MCF 10A (cell line): ENCODE data around the gene CALD1. TPM values are rescaled to one million over a fixed set of nuclear protein-coding genes. Genes with fewer than 3 reads are reported as not detected.

Source experiments
- BruUV-seq: library from RNA; stranded (reverse); fragments of 400-500 nt; replicated peaks from 2 replicates; lab custom pipeline; 2021; lab: Mats Ljungman, UMichigan
- CTCF ChIA-PET: fragments of 300-600 bp; sonication (Branson Sonifier 250); formaldehyde crosslinking; extraction: SDS; loops from one replicate; lab custom pipeline; 2021; ENCODE audit warnings: antibody characterized with exemption, inconsistent platforms; lab: Yijun Ruan, JAX
- POLR2A ChIA-PET: fragments of 300-600, 350-650 bp; sonication (Branson Sonifier 250); formaldehyde crosslinking; extraction: SDS; loops from one replicate; lab custom pipeline; 2020; ENCODE audit warnings: antibody characterized with exemption, inconsistent platforms; lab: Yijun Ruan, JAX
- DNase-seq: peaks from one replicate; pipeline ENCODE4 v3.0.0-alpha.2; 2018; ENCODE audit not compliant: unreplicated experiment
- H3K27ac Mint-ChIP-seq: one replicate; pipeline ENCODE4 v1.8.0; 2022; ENCODE audit warnings: mild to moderate bottlenecking, low read depth, mixed read lengths; ENCODE audit not compliant: unreplicated experiment
- H3K27me3 Mint-ChIP-seq: one replicate; pipeline ENCODE4 v1.8.0; 2022; ENCODE audit warnings: mixed read lengths; ENCODE audit not compliant: insufficient read depth, unreplicated experiment
- H3K36me3 Mint-ChIP-seq: one replicate; pipeline ENCODE4 v1.8.0; 2022; ENCODE audit warnings: mild to moderate bottlenecking, moderate library complexity, mixed read lengths; ENCODE audit not compliant: insufficient read depth, unreplicated experiment
- H3K4me1 Mint-ChIP-seq: one replicate; pipeline ENCODE4 v1.8.0; 2022; ENCODE audit warnings: mixed read lengths; ENCODE audit not compliant: insufficient read depth, unreplicated experiment
- H3K4me3 Mint-ChIP-seq: one replicate; pipeline ENCODE4 v1.8.0; 2022; ENCODE audit warnings: mild to moderate bottlenecking, moderate library complexity, mixed read lengths; ENCODE audit not compliant: unreplicated experiment
- H3K9me3 Mint-ChIP-seq: one replicate; pipeline ENCODE4 v1.8.0; 2022; ENCODE audit warnings: mixed read lengths; ENCODE audit not compliant: unreplicated experiment
- intact Hi-C: fragments of 100-400 bp; cut with micrococcal nuclease; formaldehyde crosslinking; loops from 2 replicates; pipeline ENCODE4 v1.14.1; 2022
- total RNA-seq: library from RNA; stranded (reverse); gene quantifications from 2 replicates; pipeline ENCODE4 v1.2.3, GENCODE V29; 2022
- TF ChIP-seq, protein P1 (sequence below): fragments of 200-600 bp; IDR thresholded peaks from one replicate; pipeline ENCODE4 v1.8.0; 2022; ENCODE audit warnings: antibody characterized with exemption, mild to moderate bottlenecking; ENCODE audit not compliant: unreplicated experiment

CALD1 gene
- total RNA-seq, 1 experiment from 2014 or later, result 183 TPM

DNA sequence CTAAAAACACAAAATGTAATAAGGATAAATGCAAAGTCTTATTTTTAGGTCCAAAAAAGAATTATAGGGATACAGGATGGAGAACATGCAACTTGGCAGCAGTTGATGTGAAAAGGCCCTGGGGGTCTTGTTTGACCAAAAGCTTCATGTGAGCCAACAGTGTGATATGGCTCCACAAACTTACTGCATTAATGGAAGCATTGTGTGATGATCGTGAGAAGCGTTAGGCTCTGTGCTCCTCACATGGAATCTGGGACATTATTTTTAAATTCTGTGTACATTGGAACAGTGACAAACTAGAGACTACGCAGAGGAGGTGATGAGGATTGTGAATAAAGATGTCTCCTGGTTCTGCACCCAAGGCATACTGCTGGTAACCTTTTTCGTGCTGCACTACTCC is 39.1 kb upstream of the CALD1 start:
- ChIA-PET POLR2A (no interaction called here), CTCF (interaction anchor here (1.0 to 1.1 kb wide), 2 partner anchors 9 to 16 kb away, joined by 6 read pairs; no protein-coding TSS in a partner anchor)
- TF ChIP-seq, protein P1, sequence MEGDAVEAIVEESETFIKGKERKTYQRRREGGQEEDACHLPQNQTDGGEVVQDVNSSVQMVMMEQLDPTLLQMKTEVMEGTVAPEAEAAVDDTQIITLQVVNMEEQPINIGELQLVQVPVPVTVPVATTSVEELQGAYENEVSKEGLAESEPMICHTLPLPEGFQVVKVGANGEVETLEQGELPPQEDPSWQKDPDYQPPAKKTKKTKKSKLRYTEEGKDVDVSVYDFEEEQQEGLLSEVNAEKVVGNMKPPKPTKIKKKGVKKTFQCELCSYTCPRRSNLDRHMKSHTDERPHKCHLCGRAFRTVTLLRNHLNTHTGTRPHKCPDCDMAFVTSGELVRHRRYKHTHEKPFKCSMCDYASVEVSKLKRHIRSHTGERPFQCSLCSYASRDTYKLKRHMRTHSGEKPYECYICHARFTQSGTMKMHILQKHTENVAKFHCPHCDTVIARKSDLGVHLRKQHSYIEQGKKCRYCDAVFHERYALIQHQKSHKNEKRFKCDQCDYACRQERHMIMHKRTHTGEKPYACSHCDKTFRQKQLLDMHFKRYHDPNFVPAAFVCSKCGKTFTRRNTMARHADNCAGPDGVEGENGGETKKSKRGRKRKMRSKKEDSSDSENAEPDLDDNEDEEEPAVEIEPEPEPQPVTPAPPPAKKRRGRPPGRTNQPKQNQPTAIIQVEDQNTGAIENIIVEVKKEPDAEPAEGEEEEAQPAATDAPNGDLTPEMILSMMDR, result no peak
- Mint-ChIP-seq H3K27me3 (no peaks in the 10 kb centered on the region), H3K9me3 (no peaks in the 10 kb centered on the region), H3K36me3 (no peaks in the 10 kb centered on the region), H3K27ac (no peak overlapping the region), H3K4me3 (no peak overlapping the region), H3K4me1 (peaks cover 18% of the 10 kb centered on the region)
- intact Hi-C loops, result no loop called here
- DNase-seq, result no peak
- BruUV-seq, result no TSS peak

DNA sequence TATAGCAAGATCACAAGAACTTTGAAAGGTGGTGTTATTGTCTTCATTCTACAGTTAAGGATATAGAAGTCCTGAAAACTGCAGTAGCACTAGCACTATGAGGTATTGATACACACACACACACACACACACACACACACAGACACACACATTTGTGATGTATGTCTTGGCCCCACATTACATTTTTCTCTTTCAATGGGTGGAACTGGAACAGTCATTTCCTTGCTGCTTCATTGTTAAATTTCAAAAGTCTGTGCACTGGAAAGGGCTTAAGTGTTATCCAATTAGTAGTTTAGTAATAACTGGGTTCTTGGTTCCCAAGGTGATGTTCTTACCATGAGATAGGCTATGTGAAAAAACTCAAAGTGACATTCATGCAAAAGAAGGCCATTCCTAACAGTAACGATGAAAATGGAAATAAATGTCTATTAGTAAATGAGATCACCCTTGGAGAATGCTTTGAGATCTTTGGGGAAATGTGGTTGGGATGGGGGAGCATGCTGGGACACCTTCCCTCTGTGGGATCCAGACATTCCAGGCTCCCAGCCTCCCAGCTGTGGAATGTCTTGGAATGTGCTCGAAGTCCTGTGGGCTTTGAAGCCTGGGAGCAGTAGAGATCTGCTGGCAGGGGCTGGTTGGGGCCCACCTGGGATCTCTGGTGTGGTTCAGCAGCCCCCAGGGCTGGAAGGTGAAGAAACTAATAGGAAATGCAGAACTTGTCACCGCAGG is 37.4 kb upstream of the CALD1 start:
- Mint-ChIP-seq H3K4me3 (no peak overlapping the region), H3K27ac (no peak overlapping the region)

DNA sequence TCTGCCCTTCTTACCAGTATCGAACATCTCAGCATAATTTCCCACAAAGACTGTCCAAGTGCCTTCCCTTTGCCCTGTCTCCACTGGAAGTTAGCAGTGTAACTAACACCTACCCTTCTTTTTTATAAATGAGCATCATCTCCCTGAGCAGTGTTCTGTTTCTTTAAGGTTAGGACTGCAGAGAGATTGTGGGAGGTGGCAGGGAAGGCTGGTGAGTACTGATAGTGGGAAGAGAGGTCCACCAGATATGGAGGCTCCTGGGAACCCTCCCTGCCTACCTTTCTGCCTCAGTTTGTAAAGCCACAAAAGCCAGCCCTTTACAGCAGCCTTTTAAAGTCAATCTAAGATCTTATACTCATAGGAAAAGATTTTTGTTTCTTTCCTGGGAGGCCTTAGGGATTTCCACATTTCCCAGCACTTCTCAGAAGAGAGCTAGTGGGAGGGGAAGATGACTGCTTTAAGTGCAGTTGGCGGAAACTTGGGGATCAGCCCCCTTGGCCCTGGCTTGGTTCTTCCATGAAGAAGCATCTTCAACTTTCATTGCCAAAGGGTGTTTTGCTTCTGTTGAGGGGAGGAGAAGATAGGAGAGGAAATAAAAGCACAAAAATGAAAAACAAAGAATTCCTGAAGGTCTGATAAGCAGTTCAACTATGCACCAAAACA is 36.6 kb upstream of the CALD1 start:
- CTCF ChIA-PET, result interaction anchor here (0.7 to 1.5 kb wide), 2 partner anchors 17 to 52 kb away, joined by 3 to 6 read pairs; no protein-coding TSS in a partner anchor
- H3K27me3 Mint-ChIP-seq, result no peaks in the 10 kb centered on the region
- peaks cover 18% of the 10 kb centered on the region for H3K4me1 Mint-ChIP-seq
- DNase-seq, result no peak
- BruUV-seq, result no TSS peak
- no peaks in the 10 kb centered on the region for H3K36me3 Mint-ChIP-seq
- TF ChIP-seq, protein P1, result no peak
- intact Hi-C loops, result no loop called here
- POLR2A ChIA-PET, result interaction anchor here (0.7 kb wide), 1 partner anchor 13 kb away, joined by 5 read pairs; no protein-coding TSS in a partner anchor
- H3K4me3 Mint-ChIP-seq, result no peak overlapping the region
- H3K9me3 Mint-ChIP-seq, result no peaks in the 10 kb centered on the region
- H3K27ac Mint-ChIP-seq, result no peak overlapping the region

More for the DNA sequence above, 37.4 kb upstream of the CALD1 start:
- no TSS peak for BruUV-seq
- H3K4me1 Mint-ChIP-seq, result peaks cover 18% of the 10 kb centered on the region
- DNase-seq, result no peak
- ChIA-PET CTCF (no interaction called here), POLR2A (no interaction called here)
- no peaks in the 10 kb centered on the region for H3K36me3 Mint-ChIP-seq
- TF ChIP-seq, protein P1, result no peak
- H3K9me3 Mint-ChIP-seq, result no peaks in the 10 kb centered on the region
- intact Hi-C loops, result no loop called here
- no peaks in the 10 kb centered on the region for H3K27me3 Mint-ChIP-seq

DNA sequence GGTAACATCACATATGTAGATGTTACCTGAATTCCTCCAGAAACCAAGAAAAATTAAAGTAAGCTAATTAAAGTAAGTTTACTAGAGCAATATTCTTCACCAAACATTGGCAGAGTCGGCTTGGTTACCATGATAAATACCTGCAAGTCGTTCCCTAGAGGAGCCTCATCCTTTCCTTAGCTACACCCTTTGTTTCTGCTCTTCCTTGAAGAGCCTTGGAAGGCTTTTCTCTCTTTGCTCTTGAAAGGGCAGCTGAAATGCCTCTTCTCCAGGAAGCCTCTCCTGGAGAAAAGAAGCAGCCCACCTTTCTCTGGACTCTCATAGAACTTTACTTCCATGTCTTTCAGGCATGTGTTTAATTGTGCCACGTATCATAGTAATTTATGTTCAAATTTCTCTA is 34.9 kb upstream of the CALD1 start:
- no TSS peak for BruUV-seq
- POLR2A ChIA-PET, result no interaction called here
- peaks cover 12% of the 10 kb centered on the region for H3K4me1 Mint-ChIP-seq
- TF ChIP-seq, protein P1, result no peak
- no peak overlapping the region for H3K27ac Mint-ChIP-seq
- H3K9me3 Mint-ChIP-seq, result no peaks in the 10 kb centered on the region
- CTCF ChIA-PET, result interaction anchor here (0.6 to 1.2 kb wide), 3 partner anchors 20 to 244 kb away, joined by 3 to 4 read pairs (median 3); no protein-coding TSS in a partner anchor
- no peaks in the 10 kb centered on the region for H3K27me3 Mint-ChIP-seq
- intact Hi-C loops, result no loop called here
- H3K4me3 Mint-ChIP-seq, result no peak overlapping the region
- H3K36me3 Mint-ChIP-seq, result no peaks in the 10 kb centered on the region
- DNase-seq, result no peak
